ENCODE measurements around the gene SND1. TPM values are rescaled to one million over a fixed set of nuclear protein-coding genes. Genes with fewer than 3 reads are reported as not detected.
A peak's percentile ranks its signal among the peaks of the same experiment; 100 is the strongest.

SND1 gene
- total RNA-seq, 5 donors from 2014 or later (not counting 1 experiment from before 2014, with no cell fraction given): 137 to 187 (median 154) TPM

DNA sequence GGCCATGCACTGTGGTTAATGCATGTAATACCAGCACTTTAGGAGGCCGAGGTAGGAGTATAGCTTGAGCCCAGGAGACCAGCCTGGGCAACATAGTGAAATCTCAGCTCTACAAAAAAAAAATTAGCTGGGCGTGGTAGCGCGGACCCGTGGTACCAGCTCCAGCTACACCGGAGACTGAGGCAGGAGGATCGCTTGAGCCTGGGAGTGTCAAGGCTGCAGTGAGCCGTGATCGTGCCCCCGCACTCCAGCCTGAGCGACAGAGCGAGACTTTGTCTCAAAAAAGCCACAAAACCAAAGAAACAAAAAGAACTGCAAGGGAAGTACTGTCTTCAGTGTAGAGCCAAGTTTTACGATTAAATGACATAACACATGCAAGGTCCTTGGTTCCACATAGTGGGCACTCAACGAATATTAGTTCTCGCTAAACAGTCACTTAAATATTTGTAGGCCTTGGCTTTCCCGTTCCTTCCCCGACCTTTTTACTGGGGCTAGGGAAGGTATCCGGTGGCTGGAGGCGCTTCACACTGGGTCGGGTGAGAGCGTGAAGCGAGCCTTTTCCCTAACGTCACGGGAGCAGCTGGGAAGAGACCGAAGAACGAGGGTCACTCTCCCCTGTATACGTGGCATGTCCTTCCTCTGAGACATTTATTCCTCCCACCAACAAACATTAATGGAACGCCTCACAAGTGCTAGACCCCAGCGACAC, 993 bp upstream of the SND1 start:
- Mint-ChIP-seq H3K9me3 (no peaks in the 10 kb centered on the region), H3K4me1 (peaks cover 47 to 52% (median 49%) of the 10 kb centered on the region in 3 donors), H3K27me3 (no peaks in the 10 kb centered on the region), H3K36me3 (peaks cover 11% of the 10 kb centered on the region), H3K4me3 (peak overlapping the region in 2 of 3 donors; percentile 98 to 99), H3K27ac (peak overlapping the region; percentile 94 to 99)
- POLR2A ChIA-PET: interaction anchor here (0.7 to 0.8 kb wide), 2 partner anchors 66 to 276 kb away, joined by 3 to 12 read pairs; partner anchors contain the start of gene GCC1 (in 1 of the 2)
- Histone ChIP-seq H3K4me1 (ENCODE audit: control insufficient read depth in 1 of 2, extremely low read depth in 1 of 2, insufficient read depth in 2 of 2, low read length in 2 of 2) (peaks cover 17 to 28% of the 10 kb centered on the region in 2 experiments), H3K9me3 (no peaks in the 10 kb centered on the region), H3K27ac (ENCODE audit: low read length) (peak overlapping the region; percentile 97), H3K27me3 (replicated peaks in 1 of 2; ENCODE audit: control insufficient read depth in 2 of 2, extremely low read depth in 1 of 2, insufficient read depth in 2 of 2, low read length in 1 of 2) (peaks cover 0 to 3% of the 10 kb centered on the region in 2 experiments), H3K4me3 (ENCODE audit: control insufficient read depth in 1 of 2, extremely low read depth in 1 of 2, low read length in 1 of 2) (peak overlapping the region; percentile 96), H3K36me3 (ENCODE audit: control insufficient read depth in 2 of 2, extremely low read depth in 1 of 2, insufficient read depth in 1 of 2, low read length in 1 of 2) (peaks cover 0 to 6% of the 10 kb centered on the region in 2 donors)
- CTCF ChIA-PET: no interaction called here
- DNase-seq: peak in 5 of 35 experiments; percentile 1 to 45 (median 23)
- ATAC-seq (replicated peaks in 1 of 4): no peak
- WGBS (ENCODE audit: insufficient coverage): 25% methylated on average over 22 of the region's 29 CpGs

DNA sequence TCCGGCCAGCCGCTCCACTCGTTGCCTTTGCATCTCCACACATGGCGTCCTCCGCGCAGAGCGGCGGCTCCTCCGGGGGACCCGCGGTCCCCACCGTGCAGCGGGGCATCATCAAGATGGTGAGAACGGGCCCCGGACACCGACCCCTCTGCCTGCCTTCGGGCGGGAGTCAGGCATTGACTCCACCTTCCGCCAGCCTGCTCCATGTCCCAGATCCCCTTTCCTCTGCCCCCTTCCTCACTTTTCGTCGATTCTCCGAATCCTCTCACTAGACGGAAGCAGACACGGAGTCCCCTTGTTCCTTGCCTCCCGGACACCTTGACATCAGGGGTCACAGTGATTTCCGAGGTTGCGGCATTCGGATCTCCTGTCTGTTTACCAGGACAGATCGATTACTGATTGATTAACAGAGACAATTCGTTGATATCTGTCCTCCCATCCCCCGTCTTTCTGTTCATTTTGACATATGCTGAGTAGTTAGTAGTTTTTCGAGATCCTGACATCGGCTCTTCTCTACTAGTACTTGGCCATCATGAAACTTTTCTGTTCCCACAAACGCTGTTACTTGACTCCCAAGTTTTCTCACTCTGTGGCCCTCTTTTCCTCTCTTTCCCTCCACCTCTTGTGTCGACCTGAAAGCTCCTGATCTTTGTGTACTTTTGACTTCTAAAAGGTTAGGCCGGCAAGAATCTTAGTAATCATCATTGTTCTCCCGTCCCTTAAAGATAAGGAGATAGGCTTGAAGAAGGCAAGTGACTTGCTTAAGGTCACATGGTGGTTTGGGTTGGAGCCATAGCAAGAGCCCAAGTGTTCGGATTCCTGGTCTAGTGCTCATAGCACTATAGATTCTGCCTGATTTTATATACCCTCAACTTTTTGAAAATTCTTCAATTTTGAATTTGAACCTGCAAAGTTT, 597 bp downstream of the SND1 start:
- ChIA-PET POLR2A (interaction anchor here in 1 of 2 donors (0.8 kb wide), 1 partner anchor 30 kb away, joined by 4 read pairs; no protein-coding TSS in a partner anchor), CTCF (interaction anchor here in 1 of 2 donors (0.6 kb wide), 1 partner anchor 764 kb away, joined by 4 read pairs; no protein-coding TSS in a partner anchor)
- H3K4me1 ChIP-seq (ENCODE audit: control insufficient read depth in 1 of 2, extremely low read depth in 1 of 2, insufficient read depth in 2 of 2, low read length in 2 of 2): peaks cover 17 to 33% of the 10 kb centered on the region in 2 experiments
- ATAC-seq (replicated peaks in 1 of 4) (peak; percentile 12 to 24 (median 20)), DNase-seq (peak in 1 of 35 experiments; percentile 2)
- no peaks in the 10 kb centered on the region for H3K9me3 Mint-ChIP-seq
- H3K4me3 ChIP-seq (ENCODE audit: control insufficient read depth in 1 of 2, extremely low read depth in 1 of 2, low read length in 1 of 2): peak overlapping the region; percentile 96
- peak overlapping the region; percentile 94 to 99 for H3K27ac Mint-ChIP-seq
- H3K9me3 ChIP-seq: no peaks in the 10 kb centered on the region
- H3K27ac ChIP-seq (ENCODE audit: low read length): peak overlapping the region; percentile 64
- H3K36me3 ChIP-seq (ENCODE audit: control insufficient read depth in 2 of 2, extremely low read depth in 1 of 2, insufficient read depth in 1 of 2, low read length in 1 of 2): peaks cover 0 to 6% of the 10 kb centered on the region in 2 donors
- peaks cover 16% of the 10 kb centered on the region for H3K36me3 Mint-ChIP-seq
- H3K4me1 Mint-ChIP-seq: peaks cover 58 to 60% (median 58%) of the 10 kb centered on the region in 3 donors
- peaks cover 0 to 3% of the 10 kb centered on the region in 2 experiments for H3K27me3 ChIP-seq (replicated peaks in 1 of 2; ENCODE audit: control insufficient read depth in 2 of 2, extremely low read depth in 1 of 2, insufficient read depth in 2 of 2, low read length in 1 of 2)
- H3K27me3 Mint-ChIP-seq: no peaks in the 10 kb centered on the region
- H3K4me3 Mint-ChIP-seq: peak overlapping the region in 2 of 3 donors; percentile 98 to 99
- 1% methylated on average over 31 of the region's 38 CpGs for WGBS (ENCODE audit: insufficient coverage)

DNA sequence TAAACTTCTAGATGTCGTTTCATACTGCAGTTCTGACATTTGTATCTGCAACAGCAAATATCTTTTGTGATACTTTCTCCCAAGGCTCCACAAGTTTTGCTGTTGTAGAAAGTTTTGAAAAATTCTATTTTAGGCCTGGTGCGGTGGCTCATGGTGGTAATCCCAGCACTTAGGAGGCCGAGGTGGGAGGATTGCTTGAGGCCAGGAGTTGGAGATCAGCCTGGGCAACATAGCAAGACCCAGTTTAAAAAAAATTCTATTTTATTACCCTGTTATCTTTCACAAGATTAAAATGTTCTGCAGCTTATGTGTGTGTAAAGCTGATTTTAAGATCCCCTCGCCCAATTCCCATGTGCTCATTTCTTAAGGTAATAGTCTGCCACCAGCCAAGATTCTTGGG, 1.4 kb downstream of the SND1 start:
- Mint-ChIP-seq H3K36me3 (peaks cover 19% of the 10 kb centered on the region), H3K27ac (no peak overlapping the region), H3K9me3 (no peaks in the 10 kb centered on the region), H3K4me1 (peaks cover 61 to 66% (median 62%) of the 10 kb centered on the region in 3 donors), H3K27me3 (no peaks in the 10 kb centered on the region), H3K4me3 (peak overlapping the region in 2 of 3 donors; percentile 98 to 99)
- H3K9me3 ChIP-seq: no peaks in the 10 kb centered on the region
- H3K27ac ChIP-seq (ENCODE audit: low read length): no peak overlapping the region
- ChIA-PET POLR2A (interaction anchor here in 1 of 2 donors (0.8 kb wide), 1 partner anchor 29 kb away, joined by 4 read pairs; no protein-coding TSS in a partner anchor), CTCF (no interaction called here)
- no peak overlapping the region for H3K4me3 ChIP-seq (ENCODE audit: control insufficient read depth in 1 of 2, extremely low read depth in 1 of 2, low read length in 1 of 2)
- DNase-seq: no peak
- H3K36me3 ChIP-seq (ENCODE audit: control insufficient read depth in 2 of 2, extremely low read depth in 1 of 2, insufficient read depth in 1 of 2, low read length in 1 of 2): peaks cover 0 to 6% of the 10 kb centered on the region in 2 donors
- no peak for ATAC-seq (replicated peaks in 1 of 4)
- no peaks in the 10 kb centered on the region for H3K27me3 ChIP-seq (replicated peaks in 1 of 2; ENCODE audit: control insufficient read depth in 2 of 2, extremely low read depth in 1 of 2, insufficient read depth in 2 of 2, low read length in 1 of 2)
- peaks cover 17 to 33% of the 10 kb centered on the region in 2 experiments for H3K4me1 ChIP-seq (ENCODE audit: control insufficient read depth in 1 of 2, extremely low read depth in 1 of 2, insufficient read depth in 2 of 2, low read length in 2 of 2)
- WGBS (ENCODE audit: insufficient coverage): no CpG with 5 or more reads among the region's 4 CpGs

DNA sequence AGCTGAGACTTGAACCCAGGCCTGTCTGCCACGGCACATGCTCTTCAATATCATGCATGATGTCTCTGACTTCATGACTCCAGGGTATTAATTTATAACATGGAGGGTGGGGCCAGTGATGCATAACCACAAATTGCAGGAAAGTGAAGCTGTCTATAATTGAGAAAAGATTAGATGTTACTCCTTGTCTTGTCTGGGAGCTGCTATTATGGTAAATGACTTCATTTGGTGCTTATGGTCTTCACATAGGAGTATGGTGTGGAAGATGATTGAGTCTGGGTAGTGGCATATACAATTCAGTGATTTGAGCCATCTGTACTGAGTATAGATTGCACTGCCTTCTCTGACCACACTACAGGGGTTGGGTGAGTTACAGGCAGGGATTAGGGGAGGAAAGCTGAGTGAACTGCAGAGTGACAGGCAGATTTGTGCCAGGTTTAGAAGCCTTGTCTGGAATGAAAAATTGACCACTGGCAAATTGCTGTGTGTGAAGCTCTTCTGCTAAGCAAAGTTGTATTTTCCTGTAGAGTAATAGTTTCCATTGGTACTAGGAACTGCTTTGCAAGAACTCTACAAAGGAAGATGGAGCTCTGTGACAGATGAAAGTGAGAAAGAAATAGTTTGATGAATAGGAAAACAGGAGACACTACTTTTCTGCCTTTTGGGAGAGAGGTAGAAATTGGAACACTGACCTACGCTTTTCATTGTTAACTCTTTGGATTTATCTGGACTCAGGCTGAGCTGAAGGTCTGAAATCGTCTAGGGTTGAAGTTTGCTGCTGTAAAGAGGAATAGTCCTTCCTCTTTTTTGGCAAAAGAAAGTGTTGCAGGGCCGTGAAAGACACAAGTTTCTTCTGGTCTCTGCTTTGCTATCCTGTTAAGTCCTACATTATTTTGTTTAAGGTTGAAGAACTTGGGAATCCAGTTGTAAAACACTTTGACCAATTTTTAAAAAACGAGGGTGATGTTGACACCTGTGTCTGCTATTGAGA, 2.7 kb downstream of the SND1 start:
- H3K36me3 Mint-ChIP-seq: peaks cover 27% of the 10 kb centered on the region
- peaks cover 70 to 79% (median 72%) of the 10 kb centered on the region in 3 donors for H3K4me1 Mint-ChIP-seq
- H3K27ac ChIP-seq (ENCODE audit: low read length): no peak overlapping the region
- H3K27ac Mint-ChIP-seq: peak overlapping the region in 1 of 2 donors; percentile 15
- H3K4me1 ChIP-seq (ENCODE audit: control insufficient read depth in 1 of 2, extremely low read depth in 1 of 2, insufficient read depth in 2 of 2, low read length in 2 of 2): peaks cover 17 to 33% of the 10 kb centered on the region in 2 experiments
- no peaks in the 10 kb centered on the region for H3K27me3 ChIP-seq (replicated peaks in 1 of 2; ENCODE audit: control insufficient read depth in 2 of 2, extremely low read depth in 1 of 2, insufficient read depth in 2 of 2, low read length in 1 of 2)
- H3K9me3 Mint-ChIP-seq: no peaks in the 10 kb centered on the region
- ChIA-PET CTCF (no interaction called here), POLR2A (interaction anchor here in 1 of 2 donors (0.6 kb wide), 1 partner anchor 14 kb away, joined by 4 read pairs; no protein-coding TSS in a partner anchor)
- no peak overlapping the region for H3K4me3 ChIP-seq (ENCODE audit: control insufficient read depth in 1 of 2, extremely low read depth in 1 of 2, low read length in 1 of 2)
- H3K36me3 ChIP-seq (ENCODE audit: control insufficient read depth in 2 of 2, extremely low read depth in 1 of 2, insufficient read depth in 1 of 2, low read length in 1 of 2): peaks cover 0 to 6% of the 10 kb centered on the region in 2 donors
- 61% methylated on average over 3 of the region's 5 CpGs for WGBS (ENCODE audit: insufficient coverage)
- no peak for DNase-seq
- no peaks in the 10 kb centered on the region for H3K9me3 ChIP-seq
- H3K4me3 Mint-ChIP-seq: peak overlapping the region in 2 of 3 donors; percentile 51 to 98
- no peak for ATAC-seq (replicated peaks in 1 of 4)
- no peaks in the 10 kb centered on the region for H3K27me3 Mint-ChIP-seq

DNA sequence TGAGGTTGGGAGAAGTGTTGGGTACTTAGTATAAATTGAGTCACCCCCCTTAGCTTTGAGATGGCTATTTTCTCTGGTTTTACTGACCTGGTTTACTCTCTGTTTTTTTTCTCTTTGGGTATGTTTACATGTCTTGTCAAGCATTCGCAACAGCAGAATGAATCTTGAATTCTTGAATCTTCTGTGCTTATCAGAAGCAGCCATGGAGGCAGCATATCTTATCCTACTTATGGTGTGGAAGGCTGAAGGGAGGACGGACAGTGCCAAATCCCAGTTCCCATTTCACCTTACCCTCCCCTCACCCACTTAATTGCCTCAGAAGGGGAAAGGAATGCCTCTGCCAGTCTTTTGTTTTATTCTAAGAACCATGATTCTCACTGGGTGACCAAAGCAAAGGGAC, 3.7 kb downstream of the SND1 start:
- ATAC-seq (replicated peaks in 1 of 4): no peak
- H3K4me3 Mint-ChIP-seq: no peak overlapping the region
- ChIA-PET POLR2A (interaction anchor here in 1 of 2 donors (0.6 kb wide), 2 partner anchors 21 to 280 kb away, joined by 3 read pairs; no protein-coding TSS in a partner anchor), CTCF (interaction anchor here in 1 of 2 donors (0.6 kb wide), 1 partner anchor 8 kb away, joined by 3 read pairs; no protein-coding TSS in a partner anchor)
- H3K27ac Mint-ChIP-seq: no peak overlapping the region
- Histone ChIP-seq H3K27ac (ENCODE audit: low read length) (no peak overlapping the region), H3K4me1 (ENCODE audit: control insufficient read depth in 1 of 2, extremely low read depth in 1 of 2, insufficient read depth in 2 of 2, low read length in 2 of 2) (peaks cover 17 to 32% of the 10 kb centered on the region in 2 experiments), H3K36me3 (ENCODE audit: control insufficient read depth in 2 of 2, extremely low read depth in 1 of 2, insufficient read depth in 1 of 2, low read length in 1 of 2) (peaks cover 0 to 9% of the 10 kb centered on the region in 2 donors), H3K4me3 (ENCODE audit: control insufficient read depth in 1 of 2, extremely low read depth in 1 of 2, low read length in 1 of 2) (no peak overlapping the region), H3K9me3 (no peaks in the 10 kb centered on the region), H3K27me3 (replicated peaks in 1 of 2; ENCODE audit: control insufficient read depth in 2 of 2, extremely low read depth in 1 of 2, insufficient read depth in 2 of 2, low read length in 1 of 2) (no peaks in the 10 kb centered on the region)
- DNase-seq: no peak
- WGBS (ENCODE audit: insufficient coverage): no CpG with 5 or more reads among the region's 2 CpGs
- H3K4me1 Mint-ChIP-seq: peaks cover 77 to 89% (median 78%) of the 10 kb centered on the region in 3 donors
- H3K9me3 Mint-ChIP-seq: no peaks in the 10 kb centered on the region
- no peaks in the 10 kb centered on the region for H3K27me3 Mint-ChIP-seq
- peaks cover 31% of the 10 kb centered on the region for H3K36me3 Mint-ChIP-seq

Data from T-cell (primary cell).